22Rv1 (cell line): ENCODE results near the gene ZFYVE21.
A peak's percentile ranks its signal among the peaks of the same experiment; 100 is the strongest.

Experiments used
- CTCF ChIP-seq: fragments of 450-650 bp; IDR thresholded peaks from 2 replicates; pipeline ENCODE4 v1.5.1; 2017; ENCODE audit warnings: mild to moderate bottlenecking
- ZFX ChIP-seq: fragments of 450-650 bp; IDR thresholded peaks from 2 replicates; pipeline ENCODE4 v1.6.1; 2017; ENCODE audit warnings: antibody characterized with exemption, borderline replicate concordance

GRCh38 chr14:103694572-103695026 lies 21.0 kb upstream of the ZFYVE21 start:
- TF ChIP-seq CTCF, result peak; percentile 21
- no peak for TF ChIP-seq ZFX
